SIG-M5 (cell line): ENCODE results near the gene RBPMS2.

ENCODE experiments used
- DNase-seq: peaks from one replicate; lab custom pipeline; 2025; lab: John Stamatoyannopoulos, UW

The RBPMS2 gene

GRCh38 chr15:64720188-64720587, 55.2 kb downstream of the RBPMS2 start:
- no peak for DNase-seq

- DNase-seq: no peak
Observed at GRCh38 chr15:64717735-64718495, 57.5 kb downstream of the RBPMS2 start.

- DNase-seq: no peak
Observed at GRCh38 chr15:64717130-64717529, 58.3 kb downstream of the RBPMS2 start.

GRCh38 chr15:64716452-64716851, 58.9 kb downstream of the RBPMS2 start:
- no peak for DNase-seq

- no peak for DNase-seq
Observed at GRCh38 chr15:64713592-64713991, 61.8 kb downstream of the RBPMS2 start.

- no peak for DNase-seq
Observed at GRCh38 chr15:64712353-64712752, 63.0 kb downstream of the RBPMS2 start.

- DNase-seq: no peak
Observed at GRCh38 chr15:64710676-64711428, 64.5 kb downstream of the RBPMS2 start.

- DNase-seq: no peak
Observed at GRCh38 chr15:64706011-64706911, 69.1 kb downstream of the RBPMS2 start.

GRCh38 chr15:64705006-64705405, 70.4 kb downstream of the RBPMS2 start:
- DNase-seq: no peak

- no peak for DNase-seq
Observed at GRCh38 chr15:64703632-64703959, 71.8 kb downstream of the RBPMS2 start.

- DNase-seq: peak; percentile 14
Observed at GRCh38 chr15:64702816-64703631, 72.4 kb downstream of the RBPMS2 start.

GRCh38 chr15:64701482-64702184, 73.8 kb downstream of the RBPMS2 start:
- DNase-seq: no peak

- no peak for DNase-seq
Observed at GRCh38 chr15:64701051-64701450, 74.3 kb downstream of the RBPMS2 start.

GRCh38 chr15:64699751-64700388, 75.5 kb downstream of the RBPMS2 start:
- no peak for DNase-seq

- no peak for DNase-seq
Observed at GRCh38 chr15:64698823-64699222, 76.6 kb downstream of the RBPMS2 start.

- DNase-seq: no peak
Observed at GRCh38 chr15:64697911-64698369, 77.4 kb downstream of the RBPMS2 start.

GRCh38 chr15:64696481-64696880, 78.9 kb downstream of the RBPMS2 start:
- no peak for DNase-seq

- peak; percentile 64 for DNase-seq
Observed at GRCh38 chr15:64695561-64695992, 79.8 kb downstream of the RBPMS2 start.

GRCh38 chr15:64694816-64695215, 80.6 kb downstream of the RBPMS2 start:
- no peak for DNase-seq

GRCh38 chr15:64693134-64693533, 82.3 kb downstream of the RBPMS2 start:
- DNase-seq: no peak
